PC-3 (cell line): ENCODE measurements around the gene EPB41L5. TPM values are rescaled to one million over a fixed set of nuclear protein-coding genes. Genes with fewer than 3 reads are reported as not detected.
"Not testable (repeated sequence)": the region's sequence is repeated elsewhere in the genome, so short reads cannot be mapped to it uniquely, and the experiment has no call there.

Experiments
- ATAC-seq: fragments of 200-7000 bp; cut with Tn5 transposase; 2 replicates; pipeline ENCODE4 v1.9.1; 2020; ENCODE audit warnings: mild to moderate bottlenecking, moderate library complexity
- BruUV-seq: library from RNA; stranded (reverse); fragments of 400-500 nt; replicated peaks from 2 replicates; lab custom pipeline; 2021; lab: Mats Ljungman, UMichigan
- CTCF ChIA-PET: fragments of 300-600 bp; sonication (Branson Sonifier 250); formaldehyde crosslinking; loops from one replicate; lab custom pipeline; 2022; ENCODE audit warnings: antibody characterized with exemption; lab: Charles Lee
- POLR2A ChIA-PET: fragments of 300-600 bp; sonication (Branson Sonifier 250); formaldehyde crosslinking; loops from one replicate; lab custom pipeline; 2022; ENCODE audit warnings: antibody characterized with exemption; ENCODE audit not compliant: unreplicated experiment; lab: Charles Lee
- DNase-seq: peaks from one replicate; pipeline ENCODE4 v3.0.0-alpha.2; 2015
- H2AFZ ChIP-seq: fragments of 300-600 bp; sonication (generic); 2 replicates; pipeline ENCODE4 v1.6.0; 2016; ENCODE audit warnings: antibody characterized with exemption, low read length
- H3F3A ChIP-seq: fragments of 300-600 bp; sonication (generic); one replicate; pipeline ENCODE4 v1.6.0; 2017; ENCODE audit warnings: antibody characterized with exemption, low read length, control low read depth, mild to moderate bottlenecking; ENCODE audit not compliant: unreplicated experiment
- H3K27ac ChIP-seq: fragments of 300-600 bp; sonication (generic); 2 replicates; pipeline ENCODE4 v1.5.1; 2016; ENCODE audit warnings: mild to moderate bottlenecking, low read length
- H3K27me3 ChIP-seq: fragments of 300-600 bp; sonication (generic); 2 replicates; pipeline ENCODE4 v1.6.1; 2016; ENCODE audit warnings: low read length, mixed read lengths
- H3K36me3 ChIP-seq: fragments of 300-600 bp; sonication (generic); 2 replicates; pipeline ENCODE4 v1.6.1; 2016; ENCODE audit warnings: low read depth, mixed run types, low read length, mixed read lengths
- H3K4me1 ChIP-seq: fragments of 300-600 bp; sonication (generic); 2 replicates; pipeline ENCODE4 v1.5.1; 2016; ENCODE audit warnings: low read length; ENCODE audit not compliant: insufficient read depth
- H3K4me2 ChIP-seq: fragments of 300-600 bp; sonication (generic); 2 replicates; pipeline ENCODE4 v1.6.0; 2016; ENCODE audit warnings: low read length
- H3K4me3 ChIP-seq: fragments of 300-600 bp; sonication (generic); 2 replicates; pipeline ENCODE4 v1.5.1; 2016; ENCODE audit warnings: mild to moderate bottlenecking, low read length, mixed read lengths
- H3K79me2 ChIP-seq: fragments of 300-600 bp; sonication (generic); 2 replicates; pipeline ENCODE4 v1.6.1; 2017; ENCODE audit warnings: low read length, mixed read lengths
- H3K9ac ChIP-seq: fragments of 300-600 bp; sonication (generic); 2 replicates; pipeline ENCODE4 v1.6.0; 2016; ENCODE audit warnings: mild to moderate bottlenecking, low read length
- H3K9me2 ChIP-seq: fragments of 300-600 bp; sonication (generic); replicated peaks from 2 replicates; pipeline ENCODE4 v1.6.1; 2016; ENCODE audit warnings: mixed run types, low read length, mixed read lengths
- H3K9me3 ChIP-seq: fragments of 300-600 bp; sonication (generic); 2 replicates; pipeline ENCODE4 v1.6.1; 2016; ENCODE audit warnings: low read length, mixed read lengths
- H4K20me1 ChIP-seq: fragments of 300-600 bp; sonication (generic); 2 replicates; pipeline ENCODE4 v1.6.1; 2016; ENCODE audit warnings: low read length, mixed read lengths
- CTCF ChIP-seq: fragments of 300-600 bp; sonication (generic); conservative IDR thresholded peaks from 2 replicates; pipeline ENCODE4 v1.5.1; 2017; ENCODE audit warnings: antibody characterized with exemption, low read depth, mild to moderate bottlenecking, low read length
- EZH2 ChIP-seq: fragments of 300-600 bp; sonication (generic); IDR thresholded peaks from one replicate; pipeline ENCODE4 v1.6.1; 2017; ENCODE audit warnings: antibody characterized with exemption, mild to moderate bottlenecking, low read length; ENCODE audit not compliant: unreplicated experiment
- EZH2phosphoT487 ChIP-seq: fragments of 300-600 bp; sonication (generic); IDR thresholded peaks from 2 replicates; pipeline ENCODE4 v1.6.1; 2018; ENCODE audit warnings: mild to moderate bottlenecking, antibody characterized with exemption, low read length, borderline replicate concordance
- intact Hi-C: fragments of 100-400 bp; cut with micrococcal nuclease; formaldehyde crosslinking; loops from 2 replicates; pipeline ENCODE4 v1.9.0; 2023
- total RNA-seq: library from RNA; depleted of rRNA; stranded (reverse); fragments of >200 nt; gene quantifications from 2 replicates; pipeline ENCODE4 v1.2.3, GENCODE V29; 2014

EPB41L5 gene
- total RNA-seq, 1 experiment from 2014 or later, result 11.7 TPM

DNA sequence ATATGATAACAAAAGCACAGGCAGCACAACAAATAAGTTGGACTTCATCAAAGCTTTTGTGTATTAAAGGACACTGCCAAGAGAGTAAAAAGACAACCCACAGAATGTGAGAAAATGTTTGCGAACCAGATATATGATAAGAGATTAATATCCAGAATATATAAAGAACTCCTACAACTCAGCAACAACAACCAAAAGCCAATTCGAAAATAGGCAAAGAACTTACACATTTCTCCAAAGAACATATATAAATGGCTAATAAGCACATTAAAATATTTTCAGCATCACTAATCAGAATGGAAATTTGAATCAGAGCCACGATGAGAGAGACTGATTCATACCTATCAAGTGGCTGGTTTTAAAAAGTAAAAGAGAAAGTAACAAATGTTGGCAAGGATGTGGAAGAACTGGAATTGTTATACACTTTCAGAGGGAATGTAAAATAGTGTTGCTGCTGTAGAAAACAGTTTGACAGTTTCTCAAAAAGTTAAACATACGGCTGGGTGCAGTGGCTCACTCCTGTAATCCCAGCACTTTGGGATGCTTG is 25.2 kb downstream of the EPB41L5 start:
- ATAC-seq (peak; percentile 46), DNase-seq (peak; percentile 50)
- no peaks in the 10 kb centered on the region for H3F3A ChIP-seq
- BruUV-seq, result no TSS peak
- no peaks in the 10 kb centered on the region for H4K20me1 ChIP-seq
- no peak overlapping the region for H2AFZ ChIP-seq
- no peaks in the 10 kb centered on the region for H3K9me2 ChIP-seq
- TF ChIP-seq EZH2 (no peak), CTCF (no peak), EZH2phosphoT487 (no peak)
- no peaks in the 10 kb centered on the region for H3K36me3 ChIP-seq
- CTCF ChIA-PET, result no interaction called here
- intact Hi-C loops, result no loop called here
- POLR2A ChIA-PET, result no interaction called here
- H3K9ac ChIP-seq, result no peak overlapping the region
- H3K4me3 ChIP-seq, result no peak overlapping the region
- no peaks in the 10 kb centered on the region for H3K9me3 ChIP-seq
- H3K27ac ChIP-seq, result no peak overlapping the region
- H3K4me1 ChIP-seq, result no peaks in the 10 kb centered on the region
- no peaks in the 10 kb centered on the region for H3K79me2 ChIP-seq
- no peaks in the 10 kb centered on the region for H3K27me3 ChIP-seq
- peak overlapping the region; percentile 6; the same call in 1 of the 2 replicates for H3K4me2 ChIP-seq

- BruUV-seq, result no TSS peak
- POLR2A ChIA-PET, result no interaction called here
- Histone ChIP-seq H3K4me1 (no peaks in the 10 kb centered on the region), H3K27me3 (no peaks in the 10 kb centered on the region), H3K4me3 (no peak overlapping the region), H3K9me2 (no peaks in the 10 kb centered on the region), H3K36me3 (no peaks in the 10 kb centered on the region), H3K79me2 (no peaks in the 10 kb centered on the region), H2AFZ (no peak overlapping the region), H3F3A (no peaks in the 10 kb centered on the region), H3K9me3 (no peaks in the 10 kb centered on the region), H4K20me1 (no peaks in the 10 kb centered on the region), H3K27ac (no peak overlapping the region), H3K4me2 (no peak overlapping the region), H3K9ac (no peak overlapping the region)
- TF ChIP-seq EZH2phosphoT487 (no peak), CTCF (no peak), EZH2 (no peak)
- DNase-seq, result no peak
- no peak for ATAC-seq
- intact Hi-C loops, result no loop called here
- CTCF ChIA-PET, result no interaction called here
These were observed 29.5 kb downstream of the EPB41L5 start for GRCh38 chr2:120042359-120042758.

- Histone ChIP-seq H4K20me1 (no peaks in the 10 kb centered on the region), H3K9ac (no peak overlapping the region)
These were observed 31.5 kb downstream of the EPB41L5 start for GRCh38 chr2:120044336-120044735.

GRCh38 chr2:120045775-120046174 is 32.9 kb downstream of the EPB41L5 start:
- H3F3A ChIP-seq, intact Hi-C loops, H3K9me2 ChIP-seq, POLR2A ChIA-PET, H3K4me1 ChIP-seq, CTCF ChIA-PET, H3K9me3 ChIP-seq, H3K4me3 ChIP-seq, H2AFZ ChIP-seq, H3K4me2 ChIP-seq, H3K27ac ChIP-seq, DNase-seq, BruUV-seq, H3K79me2 ChIP-seq, H3K9ac ChIP-seq, H3K27me3 ChIP-seq, ATAC-seq, H4K20me1 ChIP-seq, H3K36me3 ChIP-seq: not testable (repeated sequence)

More at GRCh38 chr2:120044336-120044735, 31.5 kb downstream of the EPB41L5 start:
- CTCF ChIA-PET, result no interaction called here
- DNase-seq, result no peak
- no peaks in the 10 kb centered on the region for H3K27me3 ChIP-seq
- no peaks in the 10 kb centered on the region for H3K79me2 ChIP-seq
- H3K4me1 ChIP-seq, result no peaks in the 10 kb centered on the region
- no peaks in the 10 kb centered on the region for H3F3A ChIP-seq
- H2AFZ ChIP-seq, result no peak overlapping the region
- no peak for TF ChIP-seq EZH2
- no peak for TF ChIP-seq CTCF
- TF ChIP-seq EZH2phosphoT487, result no peak
- no peaks in the 10 kb centered on the region for H3K36me3 ChIP-seq
- no peak overlapping the region for H3K27ac ChIP-seq
- POLR2A ChIA-PET, result interaction anchor here (0.6 kb wide), 1 partner anchor 101 kb away, joined by 3 read pairs; no protein-coding TSS in a partner anchor
- H3K4me3 ChIP-seq, result no peak overlapping the region
- H3K4me2 ChIP-seq, result no peak overlapping the region
- ATAC-seq, result no peak
- H3K9me2 ChIP-seq, result no peaks in the 10 kb centered on the region
- intact Hi-C loops, result no loop called here
- no TSS peak for BruUV-seq
- H3K9me3 ChIP-seq, result no peaks in the 10 kb centered on the region
